Esophagus muscularis mucosa (tissue), 4 donors: Measurements from ENCODE around the gene MTCL1. TPM values are rescaled to one million over a fixed set of nuclear protein-coding genes. Genes with fewer than 3 reads are reported as not detected.
A peak's percentile ranks its signal among the peaks of the same experiment; 100 is the strongest.

Experiments
- DNase-seq: peaks from one replicate; pipeline ENCODE4 v3.0.0-alpha.2; 2017; ENCODE audit errors: extremely low spot score
- H3K27ac ChIP-seq, 4 donors: fragments of 200-600 bp; sonication (generic); replicated peaks in 1 of 4; 1 replicate in 3 of 4; 2 replicates in 1 of 4; pipeline ENCODE4 v1.5.1; 2016 to 2019; ENCODE audit warnings: mild to moderate bottlenecking in 1 of 4
- H3K27me3 ChIP-seq, 4 donors: fragments of 200-600 bp; sonication (generic); one replicate each; pipeline versions ENCODE4 v1.5.1 to v1.6.0; 2016 to 2019
- H3K36me3 ChIP-seq, 4 donors: fragments of 200-600 bp; sonication (generic); one replicate each; pipeline ENCODE4 v1.5.1; 2016 to 2019
- H3K4me1 ChIP-seq, 4 donors: fragments of 200-600 bp; sonication (generic); one replicate each; pipeline ENCODE4 v1.5.1; 2016 to 2019
- H3K4me3 ChIP-seq, 4 donors: fragments of 200-600 bp; sonication (generic); 1 replicate in 2 of 4; 2 replicates in 2 of 4; pipeline ENCODE4 v1.5.1; 2016 to 2019; ENCODE audit warnings: mild to moderate bottlenecking in 4 of 4, moderate library complexity in 1 of 4
- H3K9me3 ChIP-seq, 4 donors: fragments of 200-600 bp; sonication (generic); 1 replicate in 3 of 4; 2 replicates in 1 of 4; pipeline ENCODE4 v1.5.1; 2016 to 2019
- CTCF ChIP-seq, 3 experiments: fragments of 200-600 bp in 2 of 3; fragments of 450-650 bp in 1 of 3; sonication (generic) in 2 of 3; IDR thresholded peaks; one replicate each; pipeline ENCODE4 v1.5.1; 2017 to 2019; ENCODE audit warnings: antibody characterized with exemption in 3 of 3, mild to moderate bottlenecking in 2 of 3, moderate library complexity in 1 of 3
- EP300 ChIP-seq: sonication (generic); formaldehyde crosslinking; IDR thresholded peaks from one replicate; pipeline ENCODE4 v1.6.1; 2017; ENCODE audit warnings: antibody characterized with exemption
- POLR2A ChIP-seq: fragments of 450-650 bp; IDR thresholded peaks from one replicate; pipeline ENCODE4 v1.6.1; 2017; ENCODE audit warnings: antibody characterized with exemption, moderate library complexity, mild to moderate bottlenecking, low read depth
- POLR2AphosphoS5 ChIP-seq, 2 donors: sonication (generic); formaldehyde crosslinking; IDR thresholded peaks; one replicate each; pipeline ENCODE4 v1.6.1; 2017; ENCODE audit warnings: antibody characterized with exemption in 2 of 2
- WGBS: methylation state at CpG from one replicate; pipeline ENCODE4 v1.1.5; 2018; 5-methylcytosine and 5-hydroxymethylcytosine counted together
- intact Hi-C: fragments of 100-400 bp; cut with DNase I; formaldehyde crosslinking; loops from one replicate; pipeline ENCODE4 v1.15.1; 2023
- total RNA-seq, 4 donors: library from RNA; depleted of rRNA; stranded (reverse); fragments of >200 nt; gene quantifications; one replicate each; pipeline versions ENCODE4 v1.1.0 to v1.2.1, GENCODE V29; 2016

MTCL1 gene
- total RNA-seq, 4 donors from 2014 or later: 32.3 to 48.0 (median 38.6) TPM

GRCh38 chr18:8802017-8802672 is 96.8 kb downstream of the MTCL1 start:
- peaks cover 0 to 16% (median 3%) of the 10 kb centered on the region in 4 donors for H3K36me3 ChIP-seq
- H3K27me3 ChIP-seq: no peaks in the 10 kb centered on the region
- H3K4me1 ChIP-seq: peaks cover 6 to 59% (median 47%) of the 10 kb centered on the region in 4 donors
- intact Hi-C loops: loop anchor here (10.0 kb wide), 1 partner anchor 153 kb away; no protein-coding TSS in a partner anchor
- H3K9me3 ChIP-seq: no peaks in the 10 kb centered on the region
- WGBS: 83% methylated on average over 6 of the region's 6 CpGs
- DNase-seq: no peak
- no peak overlapping the region for H3K4me3 ChIP-seq
- peak overlapping the region; percentile 84 to 93 (median 89) for H3K27ac ChIP-seq
- no peak for TF ChIP-seq POLR2A
- no peak for TF ChIP-seq EP300
- no peak for TF ChIP-seq CTCF (IDR thresholded peaks at IDR 0.05)
- no peak for TF ChIP-seq POLR2AphosphoS5 (IDR thresholded peaks at IDR 0.05)

- no peak overlapping the region for H3K4me3 ChIP-seq
- TF ChIP-seq CTCF (IDR thresholded peaks at IDR 0.05) (no peak), POLR2A (no peak), POLR2AphosphoS5 (IDR thresholded peaks at IDR 0.05) (no peak), EP300 (no peak)
- H3K9me3 ChIP-seq: no peaks in the 10 kb centered on the region
- H3K36me3 ChIP-seq: peaks cover 0 to 18% (median 3%) of the 10 kb centered on the region in 4 donors
- no peaks in the 10 kb centered on the region for H3K27me3 ChIP-seq
- intact Hi-C loops: loop anchor here (10.0 kb wide), 1 partner anchor 152 kb away; no protein-coding TSS in a partner anchor
- DNase-seq: no peak
- peak overlapping the region in 1 of 4 donors; percentile 93 for H3K27ac ChIP-seq
- H3K4me1 ChIP-seq: peaks cover 6 to 53% (median 38%) of the 10 kb centered on the region in 4 donors
- 71% methylated on average over 8 of the region's 8 CpGs for WGBS
These were observed 97.9 kb downstream of the MTCL1 start for GRCh38 chr18:8803063-8803795.

GRCh38 chr18:8803957-8804356 is 98.6 kb downstream of the MTCL1 start:
- Histone ChIP-seq H3K27ac (no peak overlapping the region), H3K36me3 (peaks cover 0 to 16% (median 3%) of the 10 kb centered on the region in 4 donors), H3K27me3 (no peaks in the 10 kb centered on the region), H3K4me1 (peaks cover 2 to 53% (median 32%) of the 10 kb centered on the region in 4 donors), H3K9me3 (no peaks in the 10 kb centered on the region), H3K4me3 (no peak overlapping the region)
- WGBS: 92% methylated on average over 1 of the region's 1 CpG
- TF ChIP-seq POLR2AphosphoS5 (IDR thresholded peaks at IDR 0.05) (no peak), POLR2A (no peak), EP300 (no peak), CTCF (IDR thresholded peaks at IDR 0.05) (no peak)
- DNase-seq: no peak
- intact Hi-C loops: loop anchor here (10.0 kb wide), 1 partner anchor 151 kb away; no protein-coding TSS in a partner anchor

GRCh38 chr18:8805552-8805951 is 100.2 kb downstream of the MTCL1 start:
- intact Hi-C loops: loop anchor here (10.0 kb wide), 1 partner anchor 149 kb away; no protein-coding TSS in a partner anchor
- Histone ChIP-seq H3K4me3 (no peak overlapping the region), H3K27ac (no peak overlapping the region), H3K36me3 (peaks cover 0 to 28% (median 9%) of the 10 kb centered on the region in 4 donors), H3K9me3 (no peaks in the 10 kb centered on the region), H3K4me1 (peaks cover 0 to 41% (median 17%) of the 10 kb centered on the region in 4 donors), H3K27me3 (no peaks in the 10 kb centered on the region)
- WGBS: 96% methylated on average over 4 of the region's 4 CpGs
- TF ChIP-seq CTCF (IDR thresholded peaks at IDR 0.05): no peak
- no peak for TF ChIP-seq POLR2AphosphoS5 (IDR thresholded peaks at IDR 0.05)
- no peak for TF ChIP-seq EP300
- TF ChIP-seq POLR2A: no peak
- DNase-seq: no peak
